Endothelial cell of umbilical vein (primary cell): Measurements from ENCODE around the gene ZNF586. TPM values are rescaled to one million over a fixed set of nuclear protein-coding genes. Genes with fewer than 3 reads are reported as not detected.

Source experiments
- BruUV-seq: library from RNA; stranded (reverse); fragments of 400-500 nt; replicated peaks from 2 replicates; lab custom pipeline; 2021; lab: Mats Ljungman, UMichigan
- CTCF ChIA-PET: fragments of 300-600, 350-600 bp; sonication (Branson Sonifier 250); formaldehyde crosslinking; loops from one replicate; lab custom pipeline; 2021; ENCODE audit warnings: antibody characterized with exemption, inconsistent platforms; lab: Charles Lee
- POLR2A ChIA-PET: fragments of 300-600, 350-600 bp; sonication (Branson Sonifier 250); formaldehyde crosslinking; loops from one replicate; lab custom pipeline; 2021; ENCODE audit warnings: antibody characterized with exemption, inconsistent platforms; lab: Charles Lee
- DNase-seq: peaks from one replicate; pipeline ENCODE4 v3.0.0-alpha.2; 2011; ENCODE audit warnings: low read depth, low spot score
- FAIRE-seq: peaks from 2 replicates; lab custom pipeline; 2011; peaks lifted over from hg19 to GRCh38; lab: Jason Lieb, UNC
- H2AFZ ChIP-seq: 2 replicates; pipeline ENCODE4 v1.6.0; 2012; ENCODE audit warnings: low read depth, low read length, control low read depth, inconsistent platforms
- H3K27ac ChIP-seq: 2 replicates; pipeline ENCODE4 v1.5.1; 2011; ENCODE audit warnings: low read depth, mild to moderate bottlenecking, control low read depth, low read length, moderate library complexity; ENCODE audit not compliant: insufficient read depth
- H3K27me3 ChIP-seq, 2 experiments: 2 replicates each; pipeline versions ENCODE4 v1.6.0 to v1.6.1; 2011; ENCODE audit warnings: low read length in 2 of 2, mixed read lengths in 1 of 2; ENCODE audit not compliant: control insufficient read depth in 2 of 2, insufficient read depth in 2 of 2
- H3K36me3 ChIP-seq, 2 experiments: 2 replicates in 1 of 2; 3 replicates in 1 of 2; pipeline ENCODE4 v1.5.1; 2011; ENCODE audit warnings: low read length in 2 of 2, mild to moderate bottlenecking in 1 of 2, moderate library complexity in 1 of 2; ENCODE audit not compliant: control insufficient read depth in 2 of 2, insufficient read depth in 2 of 2; ENCODE audit errors: extremely low read depth in 1 of 2
- H3K4me1 ChIP-seq: 3 replicates; pipeline ENCODE4 v1.5.1; 2011; ENCODE audit warnings: mild to moderate bottlenecking, low read length; ENCODE audit not compliant: control insufficient read depth, insufficient read depth; ENCODE audit errors: extremely low read depth
- H3K4me2 ChIP-seq: 2 replicates; pipeline ENCODE4 v1.6.1; 2011; ENCODE audit warnings: low read length, control low read depth, mixed read lengths; ENCODE audit not compliant: insufficient read depth
- H3K4me3 ChIP-seq, 3 experiments: fragments of 200-600 bp in 1 of 3; sonication (generic), shearing (Covaris generic) in 1 of 3; replicated peaks in 1 of 3; 2 replicates each; pipeline ENCODE4 v1.5.1; 2011 to 2016; ENCODE audit warnings: control low read depth in 3 of 3, low read length in 3 of 3, mild to moderate bottlenecking in 2 of 3, inconsistent platforms in 1 of 3, low read depth in 1 of 3, moderate library complexity in 1 of 3; ENCODE audit not compliant: insufficient read depth in 1 of 3
- H3K79me2 ChIP-seq: 2 replicates; pipeline ENCODE4 v1.6.0; 2012; ENCODE audit warnings: low read length, inconsistent platforms; ENCODE audit not compliant: control insufficient read depth, insufficient read depth
- H3K9ac ChIP-seq: replicated peaks from 2 replicates; pipeline ENCODE3; 2011; ENCODE audit warnings: low read length, control low read depth; ENCODE audit not compliant: insufficient read depth; ENCODE audit errors: extremely low read depth
- H3K9me1 ChIP-seq: replicated peaks from 3 replicates; pipeline ENCODE4 v1.6.0; 2011; ENCODE audit warnings: mild to moderate bottlenecking, low read length; ENCODE audit not compliant: control insufficient read depth, insufficient read depth; ENCODE audit errors: extremely low read depth
- H3K9me3 ChIP-seq: replicated peaks from 2 replicates; pipeline ENCODE4 v1.5.1; 2012; ENCODE audit warnings: low read length, inconsistent platforms; ENCODE audit not compliant: control insufficient read depth, insufficient read depth
- H4K20me1 ChIP-seq: replicated peaks from 2 replicates; pipeline ENCODE3; 2011; ENCODE audit warnings: mild to moderate bottlenecking, low read length; ENCODE audit not compliant: control insufficient read depth, insufficient read depth; ENCODE audit errors: extremely low read depth
- FOS ChIP-seq: IDR thresholded peaks from 2 replicates; pipeline ENCODE4 v1.6.1; 2011; ENCODE audit warnings: mild to moderate bottlenecking, low read length, moderate library complexity, borderline replicate concordance; ENCODE audit not compliant: insufficient read depth
- GATA2 ChIP-seq: IDR thresholded peaks from 2 replicates; pipeline ENCODE4 v1.7.0; 2011; ENCODE audit warnings: low read depth, mild to moderate bottlenecking, moderate library complexity, mixed read lengths, low read length; ENCODE audit not compliant: insufficient read length, insufficient read depth
- POLR2AphosphoS5 ChIP-seq: IDR thresholded peaks from 2 replicates; pipeline ENCODE4 v1.6.1; 2012; ENCODE audit warnings: low read depth, mild to moderate bottlenecking, control low read depth, low read length, moderate library complexity; ENCODE audit not compliant: insufficient read depth
- dilution Hi-C: fragments of 300-500 bp; cut with MboI; formaldehyde crosslinking; loops from one replicate; pipeline ENCODE4 v1.15.0; 2019; ENCODE audit warnings: low sequenced_read_pairs; ENCODE audit not compliant: extremely low pct_ligation_motif_present
- intact Hi-C: fragments of 100-400 bp; cut with micrococcal nuclease; formaldehyde crosslinking; loops from one replicate; pipeline ENCODE4 v1.10.0; 2022
- polyA plus RNA-seq, 4 experiments: library from polyadenylated mRNA; depleted of rRNA in 3 of 4; stranded (reverse) in 3 of 4; unstranded in 1 of 4; fragments of >200 nt; gene quantifications; 2 replicates each; pipeline versions ENCODE4 v1.2.1 to v1.2.3, GENCODE V29; 2011 to 2012; ENCODE audit warnings: missing spikeins in 1 of 4
- total RNA-seq: library from RNA; stranded (reverse); gene quantifications from 2 replicates; pipeline ENCODE4 v1.2.3, GENCODE V29; 2021
- TF ChIP-seq, protein P1 (sequence below): IDR thresholded peaks from 2 replicates; pipeline ENCODE4 v1.6.1; 2011; ENCODE audit not compliant: insufficient read depth, insufficient read length

ZNF586 gene
- total and polyA plus RNA-seq, 2 donors (not counting 3 experiments of a cell fraction or from before 2014, with no cell fraction given) = 6.0 to 14.7 TPM

DNA sequence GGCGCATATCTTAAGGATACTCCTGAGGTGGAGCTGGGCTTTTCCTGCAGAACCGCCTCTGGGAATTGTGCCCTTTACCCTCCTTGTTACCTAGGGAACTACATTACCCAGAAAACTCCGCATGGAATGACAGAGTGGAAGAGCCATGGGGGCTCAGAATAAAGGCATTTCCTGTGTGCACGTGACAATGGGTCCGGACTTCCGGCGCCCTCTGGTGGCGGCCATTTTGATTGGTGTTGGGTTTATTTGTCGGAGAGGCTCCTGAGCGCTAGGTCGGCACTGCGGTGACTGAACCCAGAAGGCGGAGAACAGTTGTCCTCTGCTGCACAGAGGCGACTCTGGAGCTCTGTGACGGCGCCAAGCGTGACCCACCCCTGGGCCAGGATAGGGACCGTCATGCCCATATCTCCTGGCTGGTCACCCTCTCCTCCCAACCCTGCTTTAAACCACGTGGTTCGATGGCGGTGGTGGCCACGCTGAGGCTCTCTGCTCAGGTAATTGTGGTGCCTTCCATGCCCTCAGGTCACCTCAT is 60.7 kb downstream of the ZNF586 start, which contains the start of gene ZNF587B:
ZNF587B (plus strand) TSS at position 229 of the 532 bp plus-strand sequence; CDS start at position 459, 230 bp downstream.
- H2AFZ ChIP-seq = peak within 1 kb of the TSS; percentile 63
- DNase-seq = peak; percentile 48
- peak within 1 kb of the TSS; percentile 44 for H3K9ac ChIP-seq
- no peaks in the 10 kb centered on the region for H3K27me3 ChIP-seq
- H3K9me1 ChIP-seq = no peaks in the 10 kb centered on the region
- no peaks in the 10 kb centered on the region for H4K20me1 ChIP-seq
- dilution Hi-C loops (no loop called here), intact Hi-C loops (no loop called here)
- TSS peak; percentile 80 for BruUV-seq
- H3K27ac ChIP-seq = peak within 1 kb of the TSS; percentile 45
- peak within 1 kb of the TSS; percentile 73 for H3K4me2 ChIP-seq
- ChIA-PET POLR2A (no interaction called here), CTCF (interaction anchor here (0.6 to 0.9 kb wide), 2 partner anchors 11 to 26 kb away, joined by 3 read pairs; no protein-coding TSS in a partner anchor)
- H3K79me2 ChIP-seq = peaks cover 50% of the 10 kb centered on the region
- TF ChIP-seq POLR2AphosphoS5 = peak; percentile 54
- TF ChIP-seq, protein P1, sequence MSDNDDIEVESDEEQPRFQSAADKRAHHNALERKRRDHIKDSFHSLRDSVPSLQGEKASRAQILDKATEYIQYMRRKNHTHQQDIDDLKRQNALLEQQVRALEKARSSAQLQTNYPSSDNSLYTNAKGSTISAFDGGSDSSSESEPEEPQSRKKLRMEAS = peak; percentile 62
- TF ChIP-seq GATA2 = no peak
- no peak for TF ChIP-seq FOS
- H3K36me3 ChIP-seq = no peaks in the 10 kb centered on the region
- no peaks in the 10 kb centered on the region for H3K9me3 ChIP-seq
- FAIRE-seq = peak; percentile 89
- peaks cover 3% of the 10 kb centered on the region for H3K4me1 ChIP-seq
- H3K4me3 ChIP-seq = peak within 1 kb of the TSS in 2 of 3 experiments; percentile 33 to 48

Other genes starting within 250 kb of the ZNF586 start
- gene ZNF549, start 242.3 kb upstream of the ZNF586 start, total RNA-seq = 3.1 and 3.5 TPM in 2 replicates
- 1.1 and 1.4 TPM in 2 replicates for gene ZNF549, start 242.3 kb upstream of the ZNF586 start, polyA plus RNA-seq
- gene ZNF550, start 209.8 kb upstream of the ZNF586 start, total RNA-seq = 4.8 and 8.4 TPM in 2 replicates
- gene ZNF550, start 209.8 kb upstream of the ZNF586 start, polyA plus RNA-seq = 2.0 and 2.5 TPM in 2 replicates
- 3.8 and 4.2 TPM in 2 replicates for gene ZNF416, start 190.8 kb upstream of the ZNF586 start, total RNA-seq
- 1.4 and 1.5 TPM in 2 replicates for gene ZNF416, start 190.8 kb upstream of the ZNF586 start, polyA plus RNA-seq
- gene ZIK1, start 185.5 kb upstream of the ZNF586 start, total RNA-seq = 1.3 and 2.4 TPM in 2 replicates
- gene ZIK1, start 185.5 kb upstream of the ZNF586 start, polyA plus RNA-seq = 0.79 and 0.99 TPM in 2 replicates
- gene ZNF530, start 169.8 kb upstream of the ZNF586 start, total RNA-seq = 4.0 TPM in 2 replicates
- 1.5 and 1.7 TPM in 2 replicates for gene ZNF530, start 169.8 kb upstream of the ZNF586 start, polyA plus RNA-seq
- 11.1 and 12.3 TPM in 2 replicates for gene ZNF134, start 155.4 kb upstream of the ZNF586 start, total RNA-seq
- gene ZNF134, start 155.4 kb upstream of the ZNF586 start, polyA plus RNA-seq = 3.5 and 6.4 TPM in 2 replicates
- 8.6 and 9.4 TPM in 2 replicates for gene ZNF211, start 136.5 kb upstream of the ZNF586 start, total RNA-seq
- gene ZNF211, start 136.5 kb upstream of the ZNF586 start, polyA plus RNA-seq = 4.7 and 6.3 TPM in 2 replicates
- gene ZSCAN4, start 100.7 kb upstream of the ZNF586 start, total RNA-seq = not detected in 2 replicates
- not detected in 2 replicates for gene ZSCAN4, start 100.7 kb upstream of the ZNF586 start, polyA plus RNA-seq
- gene ZNF551, start 87.7 kb upstream of the ZNF586 start, total RNA-seq = 5.6 and 6.1 TPM in 2 replicates
- gene ZNF551, start 87.7 kb upstream of the ZNF586 start, polyA plus RNA-seq = 2.6 and 2.7 TPM in 2 replicates
- gene ZNF154, start 60.5 kb upstream of the ZNF586 start, total RNA-seq = 0.81 and 2.0 TPM in 2 replicates
- 1.1 and 1.3 TPM in 2 replicates for gene ZNF154, start 60.5 kb upstream of the ZNF586 start, polyA plus RNA-seq
- gene ZNF671, start 42.1 kb upstream of the ZNF586 start, total RNA-seq = 2.3 and 2.7 TPM in 2 replicates
- gene ZNF671, start 42.1 kb upstream of the ZNF586 start, polyA plus RNA-seq = 2.6 and 4.1 TPM in 2 replicates
- gene ZNF776, start 22.9 kb upstream of the ZNF586 start, total RNA-seq = 12.1 and 13.1 TPM in 2 replicates
- 5.0 and 5.7 TPM in 2 replicates for gene ZNF776, start 22.9 kb upstream of the ZNF586 start, polyA plus RNA-seq
- gene ZNF552, start 45.2 kb downstream of the ZNF586 start, total RNA-seq = 6.1 and 6.5 TPM in 2 replicates
- 3.0 and 3.3 TPM in 2 replicates for gene ZNF552, start 45.2 kb downstream of the ZNF586 start, polyA plus RNA-seq
- 15.6 and 16.3 TPM in 2 replicates for gene ZNF587B, start 60.6 kb downstream of the ZNF586 start, total RNA-seq
- 2.8 and 3.2 TPM in 2 replicates for gene ZNF587B, start 60.6 kb downstream of the ZNF586 start, polyA plus RNA-seq
- gene ZNF587, start 80.2 kb downstream of the ZNF586 start, total RNA-seq = 43.1 and 44.0 TPM in 2 replicates
- gene ZNF587, start 80.2 kb downstream of the ZNF586 start, polyA plus RNA-seq = 11.2 and 13.1 TPM in 2 replicates
- 3.8 and 7.9 TPM in 2 replicates for gene ZNF814, start 119.4 kb downstream of the ZNF586 start, total RNA-seq
- 3.3 and 5.7 TPM in 2 replicates for gene ZNF814, start 119.4 kb downstream of the ZNF586 start, polyA plus RNA-seq
- 10.6 and 17.8 TPM in 2 replicates for gene ZNF417, start 146.9 kb downstream of the ZNF586 start, total RNA-seq
- gene ZNF417, start 146.9 kb downstream of the ZNF586 start, polyA plus RNA-seq = 2.1 and 3.1 TPM in 2 replicates
- gene ZNF418, start 165.7 kb downstream of the ZNF586 start, total RNA-seq = 3.5 and 5.4 TPM in 2 replicates
- gene ZNF418, start 165.7 kb downstream of the ZNF586 start, polyA plus RNA-seq = 0.97 and 1.7 TPM in 2 replicates
- 3.7 and 4.0 TPM in 2 replicates for gene ZNF256, start 178.0 kb downstream of the ZNF586 start, total RNA-seq
- gene ZNF256, start 178.0 kb downstream of the ZNF586 start, polyA plus RNA-seq = 1.5 and 1.9 TPM in 2 replicates
- 0.37 and 0.64 TPM in 2 replicates for gene C19orf18, start 204.9 kb downstream of the ZNF586 start, total RNA-seq
- 0.08 TPM in 1 of 2 replicates, not detected in the other for gene C19orf18, start 204.9 kb downstream of the ZNF586 start, polyA plus RNA-seq
- gene ZNF606, start 233.1 kb downstream of the ZNF586 start, total RNA-seq = 7.8 and 10.8 TPM in 2 replicates
- gene ZNF606, start 233.1 kb downstream of the ZNF586 start, polyA plus RNA-seq = 4.6 TPM in 2 replicates